Body of pancreas (tissue), 4 donors: ENCODE data around the gene PRICKLE4.

ENCODE experiments used
- CTCF ChIP-seq, 7 experiments: fragments of 450-650 bp in 4 of 7; fragments of 200-600 bp in 3 of 7; sonication (generic) in 3 of 7; IDR thresholded peaks; one replicate each; pipeline ENCODE4 v1.5.1; 2016 to 2019; ENCODE audit warnings: antibody characterized with exemption in 7 of 7
- POLR2A ChIP-seq, 3 donors: fragments of 450-650 bp; IDR thresholded peaks; one replicate each; pipeline ENCODE4 v1.6.1; 2016; ENCODE audit warnings: antibody characterized with exemption in 3 of 3, mild to moderate bottlenecking in 2 of 3

- TF ChIP-seq CTCF (IDR thresholded peaks at IDR 0.05) = no peak
- TF ChIP-seq POLR2A (IDR thresholded peaks at IDR 0.05) = no peak
Measured at GRCh38 chr6:41785254-41785653, 4.7 kb downstream of the PRICKLE4 start.
